Mucosa of descending colon (tissue), 3 donors: ENCODE measurements around the gene C12orf42. TPM values are rescaled to one million over a fixed set of nuclear protein-coding genes. Genes with fewer than 3 reads are reported as not detected.

Experiments
- ATAC-seq: fragments of 200-7000 bp; cut with Tn5 transposase; one replicate; pipeline ENCODE4 v1.9.1; 2020; ENCODE audit warnings: mild to moderate bottlenecking, moderate library complexity
- DNase-seq, 3 donors: peaks; one replicate each; pipeline ENCODE4 v3.0.0-alpha.2; 2020
- H3K36me3 ChIP-seq: fragments of 200-600 bp; one replicate; pipeline ENCODE4 v1.8.0; 2021; ENCODE audit warnings: low read depth, mild to moderate bottlenecking
- H3K4me1 ChIP-seq: fragments of 200-600 bp; one replicate; pipeline ENCODE4 v1.8.0; 2021; ENCODE audit warnings: low read depth, mild to moderate bottlenecking
- H3K4me3 ChIP-seq: fragments of 200-600 bp; one replicate; pipeline ENCODE4 v1.8.0; 2021; ENCODE audit warnings: mild to moderate bottlenecking
- H3K9me3 ChIP-seq: fragments of 200-600 bp; one replicate; pipeline ENCODE4 v1.8.0; 2021; ENCODE audit warnings: mild to moderate bottlenecking
- CTCF ChIP-seq: fragments of 200-600 bp; IDR thresholded peaks from one replicate; pipeline ENCODE4 v1.8.0; 2022; ENCODE audit warnings: antibody characterized with exemption, mild to moderate bottlenecking
- intact Hi-C, 2 donors: fragments of 100-400 bp; cut with DNase I in 1 of 2; cut with micrococcal nuclease in 1 of 2; formaldehyde crosslinking; loops; one replicate each; pipeline versions ENCODE4 v1.11.0 to v1.11.1; 2022; cut with DNase I, micrococcal nuclease
- total RNA-seq, 3 donors: library from RNA; stranded (reverse); fragmentation: NEBNext Ultra II Directional in 2 of 3; extraction: Animal tissue kit (Norgen Biotek cat#: 25700) in 2 of 3; gene quantifications; one replicate each; pipeline versions ENCODE4 v1.2.1 to v1.2.4, GENCODE V29; 2021 to 2023
- donor health status: DM: no; HTN: no; CAD: no; lungs with moderate emphysema.
- donor health status: DM: no; HTN: no; CAD: no.
- donor health status: DM: no; HTN: yes; CAD: no.

Gene C12orf42
- total RNA-seq, 3 donors from 2014 or later: 0.34 TPM; not detected in 2

GRCh38 chr12:103529306-103529705, 33.5 kb upstream of the C12orf42 start:
- ATAC-seq (no peak), DNase-seq (no peak)
- Histone ChIP-seq H3K4me1 (no peaks in the 10 kb centered on the region), H3K36me3 (no peaks in the 10 kb centered on the region), H3K9me3 (no peaks in the 10 kb centered on the region), H3K4me3 (no peak overlapping the region)
- TF ChIP-seq CTCF: no peak
- intact Hi-C loops: no loop called here

DNA sequence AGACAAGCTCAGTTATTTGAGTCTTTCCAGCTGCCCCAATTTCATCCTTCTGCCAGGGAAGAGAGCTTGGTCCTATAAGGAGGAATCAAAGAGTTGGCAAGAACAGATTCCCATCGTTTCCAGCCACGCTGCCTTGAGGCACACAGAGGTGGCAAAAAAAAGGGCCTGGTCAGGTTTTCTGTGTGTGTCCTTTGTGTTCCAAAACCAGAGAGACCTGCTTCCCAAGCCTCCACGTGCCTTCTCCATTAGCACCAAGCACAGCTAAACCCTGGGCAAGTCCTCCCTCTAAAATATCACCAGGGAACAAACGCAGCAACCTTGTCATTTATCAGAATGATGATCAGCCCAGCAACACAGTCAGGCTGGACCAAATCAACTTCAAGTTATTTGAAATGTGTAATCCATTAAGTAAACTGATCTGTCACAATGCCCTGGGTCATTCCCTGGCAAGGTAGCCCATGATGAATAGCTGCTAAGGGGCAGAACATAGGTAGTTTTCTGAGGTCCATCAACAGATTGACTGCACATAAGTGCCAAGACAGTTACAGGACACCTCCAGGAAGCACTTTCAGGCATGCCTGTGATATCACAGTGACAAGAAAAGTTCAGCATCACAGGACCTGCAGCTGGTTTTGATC, 28.6 kb upstream of the C12orf42 start:
- no peaks in the 10 kb centered on the region for H3K4me1 ChIP-seq
- DNase-seq (no peak), ATAC-seq (no peak)
- H3K9me3 ChIP-seq: no peaks in the 10 kb centered on the region
- no peak for TF ChIP-seq CTCF
- no peak overlapping the region for H3K4me3 ChIP-seq
- intact Hi-C loops: no loop called here
- H3K36me3 ChIP-seq: no peaks in the 10 kb centered on the region

GRCh38 chr12:103523771-103524170, 28.0 kb upstream of the C12orf42 start:
- ATAC-seq (no peak), DNase-seq (no peak)
- Histone ChIP-seq H3K4me1 (no peaks in the 10 kb centered on the region), H3K36me3 (no peaks in the 10 kb centered on the region), H3K4me3 (no peak overlapping the region), H3K9me3 (no peaks in the 10 kb centered on the region)
- intact Hi-C loops: no loop called here
- no peak for TF ChIP-seq CTCF

GRCh38 chr12:103520686-103521215, 25.0 kb upstream of the C12orf42 start:
- no peak for TF ChIP-seq CTCF
- H3K4me3 ChIP-seq: no peak overlapping the region
- DNase-seq (no peak), ATAC-seq (no peak)
- H3K9me3 ChIP-seq: no peaks in the 10 kb centered on the region
- intact Hi-C loops: no loop called here
- no peaks in the 10 kb centered on the region for H3K4me1 ChIP-seq
- H3K36me3 ChIP-seq: no peaks in the 10 kb centered on the region

DNA sequence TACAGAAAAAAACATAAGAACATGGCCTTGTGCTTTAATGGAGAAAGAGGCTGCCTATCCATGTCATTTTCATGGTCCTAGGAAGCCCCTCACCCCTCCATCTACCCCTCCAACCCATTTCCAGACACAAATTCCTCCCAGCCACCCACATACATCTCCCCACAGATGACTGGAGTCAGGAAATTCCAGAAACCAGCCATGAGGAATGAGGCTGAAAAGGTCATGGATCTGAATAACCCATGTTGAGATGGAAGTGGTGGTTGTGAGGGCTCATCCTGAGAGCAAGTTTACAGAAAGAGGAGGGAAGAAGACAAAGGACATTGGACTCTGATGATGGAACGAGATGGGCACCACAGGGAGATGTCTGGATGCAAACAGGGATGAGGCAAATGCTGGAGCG, 23.9 kb upstream of the C12orf42 start:
- DNase-seq: no peak
- Histone ChIP-seq H3K4me3 (no peak overlapping the region), H3K9me3 (no peaks in the 10 kb centered on the region), H3K36me3 (no peaks in the 10 kb centered on the region), H3K4me1 (no peaks in the 10 kb centered on the region)
- TF ChIP-seq CTCF: no peak
- intact Hi-C loops: no loop called here
- no peak for ATAC-seq
